ENCODE data around the gene ENDOD1. TPM values are rescaled to one million over a fixed set of nuclear protein-coding genes. Genes with fewer than 3 reads are reported as not detected.

Gene ENDOD1
- total RNA-seq, 1 experiment from 2014 or later = 3.3 TPM

- TF ChIP-seq, protein P1, sequence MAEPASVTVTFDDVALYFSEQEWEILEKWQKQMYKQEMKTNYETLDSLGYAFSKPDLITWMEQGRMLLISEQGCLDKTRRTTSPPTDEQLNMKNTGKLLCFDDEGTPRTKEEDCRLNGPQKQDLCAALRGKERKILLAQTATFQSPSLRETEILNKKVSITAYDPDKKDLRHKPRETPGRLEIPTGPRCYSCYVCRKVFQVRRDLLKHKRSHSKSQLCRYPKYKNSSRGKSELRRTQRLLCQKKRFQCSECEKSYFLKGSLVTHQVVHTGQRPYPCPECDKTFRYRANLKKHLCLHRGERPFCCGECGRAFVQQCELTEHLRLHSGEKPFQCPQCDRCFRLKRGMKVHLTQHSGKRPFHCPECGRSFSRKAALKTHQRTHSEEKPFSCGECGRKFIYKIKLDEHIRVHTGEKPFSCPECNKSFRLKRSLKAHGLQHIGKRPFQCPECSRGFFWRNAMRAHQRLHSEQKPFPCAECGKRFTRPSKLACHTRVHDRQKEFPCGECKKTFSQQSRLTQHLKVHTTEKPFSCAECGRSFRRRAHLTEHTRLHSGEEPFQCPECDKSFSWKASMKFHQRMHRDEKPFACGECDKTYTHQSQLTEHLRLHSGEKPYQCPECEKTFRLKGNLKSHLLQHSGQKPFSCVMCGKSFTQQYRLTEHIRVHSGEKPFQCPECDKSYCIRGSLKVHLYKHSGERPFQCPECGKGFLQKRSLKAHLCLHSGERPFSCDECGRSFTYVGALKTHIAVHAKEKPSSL (CRISPR knock-in tag; conservative IDR thresholded peaks at IDR 0.05) = no peak
These were observed 39.0 kb downstream of the ENDOD1 start (continued) for GRCh38 chr11:95128602-95129001.

DNA sequence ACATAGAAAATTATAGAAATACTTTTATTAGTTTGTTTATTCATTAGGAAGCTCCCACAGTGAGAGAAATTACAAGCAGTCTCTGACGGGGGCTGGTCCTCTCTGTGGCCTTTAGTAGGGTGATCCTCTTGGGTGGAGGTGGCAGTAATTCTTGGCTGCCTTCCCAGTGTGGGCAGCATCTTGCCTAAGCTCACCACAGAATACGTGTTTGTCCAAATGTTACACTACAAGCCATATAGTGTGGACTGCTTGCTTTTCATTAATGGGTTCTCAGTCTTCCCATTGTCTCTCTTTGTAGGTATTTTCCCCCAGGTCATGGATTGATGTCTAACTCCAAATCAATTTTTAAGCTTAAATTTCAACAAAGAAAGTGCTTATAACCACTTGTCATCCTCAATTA is 43.3 kb downstream of the ENDOD1 start:
- DNase-seq (ENCODE audit: low spot score) (no peak), ATAC-seq (no peak)
- Mint-ChIP-seq H3K27ac (no peak overlapping the region), H3K4me1 (no peaks in the 10 kb centered on the region), H3K4me3 (no peak overlapping the region), H3K27me3 (ENCODE audit: low read depth) (0 out of 2 replicates have a peak, but pooled peaks cover 3% of the 10 kb centered on the region), H3K9me3 (no peaks in the 10 kb centered on the region), H3K36me3 (no peaks in the 10 kb centered on the region)
- TF ChIP-seq OVOL2 (CRISPR knock-in tag; IDR thresholded peaks at IDR 0.05; ENCODE audit: borderline replicate concordance) = no peak
- no peak for TF ChIP-seq TEAD4 (CRISPR knock-in tag; IDR thresholded peaks at IDR 0.05)
- POLR2A ChIA-PET = no interaction called here
- CTCF ChIA-PET = no interaction called here

GRCh38 chr11:95134491-95134890 is 44.8 kb downstream of the ENDOD1 start:
- no peak overlapping the region for H3K27ac Mint-ChIP-seq
- H3K4me3 Mint-ChIP-seq = no peak overlapping the region
- ChIA-PET POLR2A (no interaction called here), CTCF (no interaction called here)
- ATAC-seq (no peak), DNase-seq (ENCODE audit: low spot score) (no peak)
- no peaks in the 10 kb centered on the region for H3K9me3 Mint-ChIP-seq
- H3K4me1 Mint-ChIP-seq = no peaks in the 10 kb centered on the region
- no peaks in the 10 kb centered on the region for H3K36me3 Mint-ChIP-seq
- peaks cover 3% of the 10 kb centered on the region; the same call in 1 of the 2 replicates for H3K27me3 Mint-ChIP-seq (ENCODE audit: low read depth)
- no peak for TF ChIP-seq ZSCAN18 (CRISPR knock-in tag; IDR thresholded peaks at IDR 0.05)
- TF ChIP-seq GRHL2 (CRISPR knock-in tag; IDR thresholded peaks at IDR 0.05; ENCODE audit: insufficient replicate concordance, severe bottlenecking) = no peak
- TF ChIP-seq, protein P2, sequence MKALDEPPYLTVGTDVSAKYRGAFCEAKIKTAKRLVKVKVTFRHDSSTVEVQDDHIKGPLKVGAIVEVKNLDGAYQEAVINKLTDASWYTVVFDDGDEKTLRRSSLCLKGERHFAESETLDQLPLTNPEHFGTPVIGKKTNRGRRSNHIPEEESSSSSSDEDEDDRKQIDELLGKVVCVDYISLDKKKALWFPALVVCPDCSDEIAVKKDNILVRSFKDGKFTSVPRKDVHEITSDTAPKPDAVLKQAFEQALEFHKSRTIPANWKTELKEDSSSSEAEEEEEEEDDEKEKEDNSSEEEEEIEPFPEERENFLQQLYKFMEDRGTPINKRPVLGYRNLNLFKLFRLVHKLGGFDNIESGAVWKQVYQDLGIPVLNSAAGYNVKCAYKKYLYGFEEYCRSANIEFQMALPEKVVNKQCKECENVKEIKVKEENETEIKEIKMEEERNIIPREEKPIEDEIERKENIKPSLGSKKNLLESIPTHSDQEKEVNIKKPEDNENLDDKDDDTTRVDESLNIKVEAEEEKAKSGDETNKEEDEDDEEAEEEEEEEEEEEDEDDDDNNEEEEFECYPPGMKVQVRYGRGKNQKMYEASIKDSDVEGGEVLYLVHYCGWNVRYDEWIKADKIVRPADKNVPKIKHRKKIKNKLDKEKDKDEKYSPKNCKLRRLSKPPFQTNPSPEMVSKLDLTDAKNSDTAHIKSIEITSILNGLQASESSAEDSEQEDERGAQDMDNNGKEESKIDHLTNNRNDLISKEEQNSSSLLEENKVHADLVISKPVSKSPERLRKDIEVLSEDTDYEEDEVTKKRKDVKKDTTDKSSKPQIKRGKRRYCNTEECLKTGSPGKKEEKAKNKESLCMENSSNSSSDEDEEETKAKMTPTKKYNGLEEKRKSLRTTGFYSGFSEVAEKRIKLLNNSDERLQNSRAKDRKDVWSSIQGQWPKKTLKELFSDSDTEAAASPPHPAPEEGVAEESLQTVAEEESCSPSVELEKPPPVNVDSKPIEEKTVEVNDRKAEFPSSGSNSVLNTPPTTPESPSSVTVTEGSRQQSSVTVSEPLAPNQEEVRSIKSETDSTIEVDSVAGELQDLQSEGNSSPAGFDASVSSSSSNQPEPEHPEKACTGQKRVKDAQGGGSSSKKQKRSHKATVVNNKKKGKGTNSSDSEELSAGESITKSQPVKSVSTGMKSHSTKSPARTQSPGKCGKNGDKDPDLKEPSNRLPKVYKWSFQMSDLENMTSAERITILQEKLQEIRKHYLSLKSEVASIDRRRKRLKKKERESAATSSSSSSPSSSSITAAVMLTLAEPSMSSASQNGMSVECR (CRISPR knock-in tag; IDR thresholded peaks at IDR 0.05; ENCODE audit: borderline replicate concordance) = no peak
- TF ChIP-seq CTCF (IDR thresholded peaks at IDR 0.05) = no peak
- no peak for TF ChIP-seq SMAD4 (CRISPR knock-in tag; IDR thresholded peaks at IDR 0.05)
- no peak for TF ChIP-seq PREB (CRISPR knock-in tag; IDR thresholded peaks at IDR 0.05; ENCODE audit: borderline replicate concordance)
- TF ChIP-seq ZNF416 (CRISPR knock-in tag; IDR thresholded peaks at IDR 0.05) = no peak
- no peak for TF ChIP-seq MXD4 (CRISPR knock-in tag; IDR thresholded peaks at IDR 0.05; ENCODE audit: borderline replicate concordance)
- TF ChIP-seq, protein P3, sequence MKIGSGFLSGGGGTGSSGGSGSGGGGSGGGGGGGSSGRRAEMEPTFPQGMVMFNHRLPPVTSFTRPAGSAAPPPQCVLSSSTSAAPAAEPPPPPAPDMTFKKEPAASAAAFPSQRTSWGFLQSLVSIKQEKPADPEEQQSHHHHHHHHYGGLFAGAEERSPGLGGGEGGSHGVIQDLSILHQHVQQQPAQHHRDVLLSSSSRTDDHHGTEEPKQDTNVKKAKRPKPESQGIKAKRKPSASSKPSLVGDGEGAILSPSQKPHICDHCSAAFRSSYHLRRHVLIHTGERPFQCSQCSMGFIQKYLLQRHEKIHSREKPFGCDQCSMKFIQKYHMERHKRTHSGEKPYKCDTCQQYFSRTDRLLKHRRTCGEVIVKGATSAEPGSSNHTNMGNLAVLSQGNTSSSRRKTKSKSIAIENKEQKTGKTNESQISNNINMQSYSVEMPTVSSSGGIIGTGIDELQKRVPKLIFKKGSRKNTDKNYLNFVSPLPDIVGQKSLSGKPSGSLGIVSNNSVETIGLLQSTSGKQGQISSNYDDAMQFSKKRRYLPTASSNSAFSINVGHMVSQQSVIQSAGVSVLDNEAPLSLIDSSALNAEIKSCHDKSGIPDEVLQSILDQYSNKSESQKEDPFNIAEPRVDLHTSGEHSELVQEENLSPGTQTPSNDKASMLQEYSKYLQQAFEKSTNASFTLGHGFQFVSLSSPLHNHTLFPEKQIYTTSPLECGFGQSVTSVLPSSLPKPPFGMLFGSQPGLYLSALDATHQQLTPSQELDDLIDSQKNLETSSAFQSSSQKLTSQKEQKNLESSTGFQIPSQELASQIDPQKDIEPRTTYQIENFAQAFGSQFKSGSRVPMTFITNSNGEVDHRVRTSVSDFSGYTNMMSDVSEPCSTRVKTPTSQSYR (CRISPR knock-in tag; IDR thresholded peaks at IDR 0.05) = no peak
- TF ChIP-seq IRF2 (CRISPR knock-in tag; IDR thresholded peaks at IDR 0.05; ENCODE audit: borderline replicate concordance, low read depth) = no peak
- no peak for TF ChIP-seq MLX (CRISPR knock-in tag; IDR thresholded peaks at IDR 0.05)
- TF ChIP-seq OVOL2 (CRISPR knock-in tag; IDR thresholded peaks at IDR 0.05; ENCODE audit: borderline replicate concordance) = no peak
- no peak for TF ChIP-seq ZNF232 (CRISPR knock-in tag; IDR thresholded peaks at IDR 0.05)
- no peak for TF ChIP-seq MYBL2 (CRISPR knock-in tag; IDR thresholded peaks at IDR 0.05)
- TF ChIP-seq HMGA2 (CRISPR knock-in tag; IDR thresholded peaks at IDR 0.05) = no peak
- no peak for TF ChIP-seq ZBTB21 (CRISPR knock-in tag; IDR thresholded peaks at IDR 0.05; ENCODE audit: borderline replicate concordance)
- TF ChIP-seq ZNF219 (CRISPR knock-in tag; IDR thresholded peaks at IDR 0.05; ENCODE audit: borderline replicate concordance) = no peak

Measured in WTC11 (cell line).